ENCODE data around the gene ADGRV1. TPM values are rescaled to one million over a fixed set of nuclear protein-coding genes. Genes with fewer than 3 reads are reported as not detected.

The ADGRV1 gene
- total and polyA plus RNA-seq, 9 of the 15 experiments (the other 6 are each of a cell fraction or from before 2014, with no cell fraction given), result 21.7 to 156 (median 58.2) TPM

DNA sequence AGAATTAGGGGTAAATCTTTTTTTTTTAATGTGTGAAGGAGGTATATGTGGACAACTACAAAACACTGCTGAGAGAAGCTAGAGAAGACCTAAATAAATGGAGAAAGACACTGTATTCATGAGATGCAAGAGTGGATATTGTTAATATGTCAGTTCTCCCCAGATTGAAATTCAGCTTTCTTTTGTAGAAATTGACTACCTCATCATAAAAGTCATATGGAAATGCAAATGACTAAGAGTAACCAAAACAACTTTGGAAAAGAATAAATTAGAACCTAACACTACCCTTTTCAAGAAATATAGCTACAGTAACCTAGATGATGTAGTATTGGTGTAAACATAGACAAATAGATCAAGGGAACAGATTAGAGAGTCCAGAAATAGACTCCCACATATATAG, 400.7 kb downstream of the ADGRV1 start:
- intact Hi-C loops (cut with micrococcal nuclease) (no loop called here), in situ Hi-C loops (cut with MboI) (no loop called here)
- DNase-seq (ENCODE audit: extremely low read depth in 1 of 4, low spot score in 3 of 4) (no peak), ATAC-seq (no peak), FAIRE-seq (no peak)
- Histone ChIP-seq H3K36me3 (ENCODE audit: control insufficient read depth, insufficient read depth, low read length) (no peaks in the 10 kb centered on the region), H3K79me2 (ENCODE audit: control insufficient read depth, insufficient read depth, low read length) (no peaks in the 10 kb centered on the region), H2AFZ (ENCODE audit: low read depth, low read length) (no peak overlapping the region), H3K9ac (ENCODE audit: insufficient read depth in 1 of 2, low read depth in 2 of 2, low read length in 2 of 2) (no peak overlapping the region), H3K4me2 (ENCODE audit: insufficient read depth, low read length) (no peak overlapping the region), H3K4me3 (no peak overlapping the region), H3K27me3 (ENCODE audit: control insufficient read depth in 2 of 2, insufficient read depth in 2 of 2, low read length in 2 of 2) (no peaks in the 10 kb centered on the region), H3K4me1 (replicated peaks in 1 of 2; ENCODE audit: control insufficient read depth in 2 of 2, insufficient read depth in 2 of 2, low read length in 2 of 2) (no peaks in the 10 kb centered on the region), H3K9me3 (replicated peaks; ENCODE audit: control insufficient read depth, insufficient read depth, low read depth, low read length) (no peaks in the 10 kb centered on the region), H4K20me1 (replicated peaks; ENCODE audit: control insufficient read depth, insufficient read depth, low read length) (no peaks in the 10 kb centered on the region), H3K27ac (ENCODE audit: extremely low read depth, low read depth, low read length) (no peak overlapping the region), H3K9me1 (ENCODE audit: control insufficient read depth, insufficient read depth, low read length) (no peaks in the 10 kb centered on the region)
- no TSS peak for BruUV-seq (replicated peaks)
- CTCF ChIA-PET (ENCODE audit: low intra/inter-chr PET ratio), result no interaction called here
- TF ChIP-seq C11orf30 (IDR thresholded peaks at IDR 0.05; ENCODE audit: low read depth) (peak; percentile 39; the same call in 1 of the 2 replicates), FOXJ2 (tag; IDR thresholded peaks at IDR 0.05) (peak; percentile 89), ZNF316 (IDR thresholded peaks at IDR 0.05) (peak; percentile 57), MAFG (tag; conservative IDR thresholded peaks at IDR 0.05) (0 out of 2 replicates have a peak, but pooled peaks have one; percentile 12)
- TF ChIP-seq, protein P1, sequence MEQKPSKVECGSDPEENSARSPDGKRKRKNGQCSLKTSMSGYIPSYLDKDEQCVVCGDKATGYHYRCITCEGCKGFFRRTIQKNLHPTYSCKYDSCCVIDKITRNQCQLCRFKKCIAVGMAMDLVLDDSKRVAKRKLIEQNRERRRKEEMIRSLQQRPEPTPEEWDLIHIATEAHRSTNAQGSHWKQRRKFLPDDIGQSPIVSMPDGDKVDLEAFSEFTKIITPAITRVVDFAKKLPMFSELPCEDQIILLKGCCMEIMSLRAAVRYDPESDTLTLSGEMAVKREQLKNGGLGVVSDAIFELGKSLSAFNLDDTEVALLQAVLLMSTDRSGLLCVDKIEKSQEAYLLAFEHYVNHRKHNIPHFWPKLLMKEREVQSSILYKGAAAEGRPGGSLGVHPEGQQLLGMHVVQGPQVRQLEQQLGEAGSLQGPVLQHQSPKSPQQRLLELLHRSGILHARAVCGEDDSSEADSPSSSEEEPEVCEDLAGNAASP (IDR thresholded peaks at IDR 0.05), result no peak
- POLR2A ChIA-PET, result no interaction called here

DNA sequence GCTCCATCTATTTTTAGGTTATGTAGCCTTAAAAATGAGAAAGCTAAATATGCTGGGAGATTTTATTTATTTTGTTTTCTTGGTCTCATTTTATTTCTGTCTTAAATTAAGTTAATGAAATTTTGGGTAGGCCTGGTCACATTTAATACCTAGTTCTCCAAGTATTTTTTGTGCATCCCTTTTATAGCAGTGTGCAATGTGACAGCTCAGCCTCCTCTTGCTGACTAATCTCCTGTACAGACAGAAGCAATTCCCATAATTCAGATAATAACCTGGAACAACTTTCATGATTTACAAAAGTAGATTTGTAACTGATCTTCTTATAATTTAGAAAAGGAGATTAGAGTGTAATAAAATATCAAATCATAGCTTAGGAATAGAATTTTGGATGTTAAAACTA, 403.9 kb downstream of the ADGRV1 start:
- POLR2A ChIA-PET, result interaction anchor here (0.6 to 1.2 kb wide), 2 partner anchors 21 to 1699 kb away, joined by 3 read pairs; no protein-coding TSS in a partner anchor
- CTCF ChIA-PET (ENCODE audit: low intra/inter-chr PET ratio), result no interaction called here
- FAIRE-seq, result no peak
- no peak for TF ChIP-seq PCBP1 (IDR thresholded peaks at IDR 0.05; ENCODE audit: low read depth, low read length, poor library complexity, severe bottlenecking)
- no peak for TF ChIP-seq MYNN (IDR thresholded peaks at IDR 0.05)
- no peak for TF ChIP-seq MYNN (CRISPR knock-in tag; IDR thresholded peaks at IDR 0.05)
- TF ChIP-seq ATF1 (CRISPR knock-in tag; IDR thresholded peaks at IDR 0.05), result no peak
- TF ChIP-seq ATF1 (tag; IDR thresholded peaks at IDR 0.05), result no peak
- TF ChIP-seq, protein P2, sequence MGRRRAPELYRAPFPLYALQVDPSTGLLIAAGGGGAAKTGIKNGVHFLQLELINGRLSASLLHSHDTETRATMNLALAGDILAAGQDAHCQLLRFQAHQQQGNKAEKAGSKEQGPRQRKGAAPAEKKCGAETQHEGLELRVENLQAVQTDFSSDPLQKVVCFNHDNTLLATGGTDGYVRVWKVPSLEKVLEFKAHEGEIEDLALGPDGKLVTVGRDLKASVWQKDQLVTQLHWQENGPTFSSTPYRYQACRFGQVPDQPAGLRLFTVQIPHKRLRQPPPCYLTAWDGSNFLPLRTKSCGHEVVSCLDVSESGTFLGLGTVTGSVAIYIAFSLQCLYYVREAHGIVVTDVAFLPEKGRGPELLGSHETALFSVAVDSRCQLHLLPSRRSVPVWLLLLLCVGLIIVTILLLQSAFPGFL (CRISPR knock-in tag; IDR thresholded peaks at IDR 0.05), result no peak
- TF ChIP-seq, protein P3, sequence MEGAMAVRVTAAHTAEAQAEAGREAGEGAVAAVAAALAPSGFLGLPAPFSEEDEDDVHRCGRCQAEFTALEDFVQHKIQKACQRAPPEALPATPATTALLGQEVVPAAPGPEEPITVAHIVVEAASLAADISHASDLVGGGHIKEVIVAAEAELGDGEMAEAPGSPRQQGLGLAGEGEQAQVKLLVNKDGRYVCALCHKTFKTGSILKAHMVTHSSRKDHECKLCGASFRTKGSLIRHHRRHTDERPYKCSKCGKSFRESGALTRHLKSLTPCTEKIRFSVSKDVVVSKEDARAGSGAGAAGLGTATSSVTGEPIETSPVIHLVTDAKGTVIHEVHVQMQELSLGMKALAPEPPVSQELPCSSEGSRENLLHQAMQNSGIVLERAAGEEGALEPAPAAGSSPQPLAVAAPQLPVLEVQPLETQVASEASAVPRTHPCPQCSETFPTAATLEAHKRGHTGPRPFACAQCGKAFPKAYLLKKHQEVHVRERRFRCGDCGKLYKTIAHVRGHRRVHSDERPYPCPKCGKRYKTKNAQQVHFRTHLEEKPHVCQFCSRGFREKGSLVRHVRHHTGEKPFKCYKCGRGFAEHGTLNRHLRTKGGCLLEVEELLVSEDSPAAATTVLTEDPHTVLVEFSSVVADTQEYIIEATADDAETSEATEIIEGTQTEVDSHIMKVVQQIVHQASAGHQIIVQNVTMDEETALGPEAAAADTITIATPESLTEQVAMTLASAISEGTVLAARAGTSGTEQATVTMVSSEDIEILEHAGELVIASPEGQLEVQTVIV (CRISPR knock-in tag; IDR thresholded peaks at IDR 0.05; ENCODE audit: borderline replicate concordance), result no peak
- TF ChIP-seq RBFOX2 (IDR thresholded peaks at IDR 0.05; ENCODE audit: low read depth, low read length), result no peak
- TF ChIP-seq ZNF184 (CRISPR knock-in tag; IDR thresholded peaks at IDR 0.05), result no peak

More for the DNA sequence above, 403.9 kb downstream of the ADGRV1 start:
- H3K79me2 ChIP-seq (ENCODE audit: control insufficient read depth, insufficient read depth, low read length), result no peaks in the 10 kb centered on the region
- ATAC-seq (no peak), DNase-seq (ENCODE audit: extremely low read depth in 1 of 4, low spot score in 3 of 4) (no peak)
- in situ Hi-C loops (cut with MboI), result no loop called here
- no peaks in the 10 kb centered on the region for H3K27me3 ChIP-seq (ENCODE audit: control insufficient read depth in 2 of 2, insufficient read depth in 2 of 2, low read length in 2 of 2)
- H3K9ac ChIP-seq (ENCODE audit: insufficient read depth in 1 of 2, low read depth in 2 of 2, low read length in 2 of 2), result no peak overlapping the region
- no peaks in the 10 kb centered on the region for H3K9me1 ChIP-seq (ENCODE audit: control insufficient read depth, insufficient read depth, low read length)
- H3K4me2 ChIP-seq (ENCODE audit: insufficient read depth, low read length), result no peak overlapping the region
- intact Hi-C loops (cut with micrococcal nuclease), result no loop called here
- BruUV-seq (replicated peaks), result no TSS peak
- no peaks in the 10 kb centered on the region for H3K9me3 ChIP-seq (replicated peaks; ENCODE audit: control insufficient read depth, insufficient read depth, low read depth, low read length)
- H2AFZ ChIP-seq (ENCODE audit: low read depth, low read length), result no peak overlapping the region
- H3K4me3 ChIP-seq, result no peak overlapping the region
- no peaks in the 10 kb centered on the region for H3K4me1 ChIP-seq (replicated peaks in 1 of 2; ENCODE audit: control insufficient read depth in 2 of 2, insufficient read depth in 2 of 2, low read length in 2 of 2)
- no peak overlapping the region for H3K27ac ChIP-seq (ENCODE audit: extremely low read depth, low read depth, low read length)
- peaks cover 13% of the 10 kb centered on the region; the same call in 2 of the 3 replicates for H3K36me3 ChIP-seq (ENCODE audit: control insufficient read depth, insufficient read depth, low read length)
- no peaks in the 10 kb centered on the region for H4K20me1 ChIP-seq (replicated peaks; ENCODE audit: control insufficient read depth, insufficient read depth, low read length)

All from K562 (cell line).